NCI-H187 treated with DMSO at 0.1 percent for 48 hours (cell line): ENCODE measurements around the gene NPEPL1.
"Not testable (repeated sequence)": the region's sequence is repeated elsewhere in the genome, so short reads cannot be mapped to it uniquely, and the experiment has no call there.

Experiments used
- DNase-seq: peaks from one replicate; lab custom pipeline; 2025; lab: John Stamatoyannopoulos, UW

NPEPL1 gene

DNA sequence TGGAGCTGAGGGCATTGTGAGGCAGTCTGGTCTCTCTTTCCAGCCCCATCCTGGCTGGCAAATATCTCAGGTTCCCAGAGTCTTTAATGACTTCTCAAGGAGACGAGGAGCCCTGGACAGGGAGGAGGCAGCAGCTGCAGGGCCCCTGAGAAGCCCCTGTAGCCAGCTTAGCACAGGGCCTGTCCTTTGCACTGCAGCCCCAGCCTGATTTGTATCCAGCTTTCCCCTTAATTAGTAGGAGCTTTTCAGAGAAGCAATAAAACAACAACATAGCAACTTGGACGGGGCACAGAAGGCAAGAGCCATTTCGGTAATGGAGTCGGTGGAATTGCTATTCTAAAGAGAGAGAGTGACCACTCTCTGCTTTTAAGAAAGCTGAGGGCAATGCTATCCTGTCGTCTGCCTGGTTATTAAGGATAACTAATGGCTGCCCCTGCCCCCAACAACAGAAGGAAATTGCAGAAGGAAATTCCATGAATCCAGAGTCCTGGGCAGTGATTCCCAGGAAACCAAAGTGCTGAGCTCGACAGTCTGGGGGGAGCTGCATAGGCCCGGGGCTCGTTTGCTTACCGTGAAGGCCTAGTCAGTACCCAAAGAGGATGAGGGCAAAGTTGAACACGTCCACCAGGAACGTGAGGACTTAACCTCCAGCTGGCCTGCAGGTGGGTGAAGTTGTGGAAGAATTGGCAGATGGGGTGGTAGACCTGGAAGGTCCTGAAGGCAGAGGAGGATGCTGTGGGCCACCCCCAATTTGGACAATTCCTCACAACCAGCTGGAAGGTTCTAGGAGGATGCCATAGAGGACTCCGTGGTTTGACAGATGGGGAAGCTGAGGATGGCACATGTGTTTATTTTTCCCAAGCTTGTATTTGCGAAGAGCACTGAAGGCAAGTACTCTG lies 50.3 kb downstream of the NPEPL1 start:
- no peak for DNase-seq

- DNase-seq = no peak
Observed at GRCh38 chr20:58743929-58744534, 51.4 kb downstream of the NPEPL1 start.

DNA sequence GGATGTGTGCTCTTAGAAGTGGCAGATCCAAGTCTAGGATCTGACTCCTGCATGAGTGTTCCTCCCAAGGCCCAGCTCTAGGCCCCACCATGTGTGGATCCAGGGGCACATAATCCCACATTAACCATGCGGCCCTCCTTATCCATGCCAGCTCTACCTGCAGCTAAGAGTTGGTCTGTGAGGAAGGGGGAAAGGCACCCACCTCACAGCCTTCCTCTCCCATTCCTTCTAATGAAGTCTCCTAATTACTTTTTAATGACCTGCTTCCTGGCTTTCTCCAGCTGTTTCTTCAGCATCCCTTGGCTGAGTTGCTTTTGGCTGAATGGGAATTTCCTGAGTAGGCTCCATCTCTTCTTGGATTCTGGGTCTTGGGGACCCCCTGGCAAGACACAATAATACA lies 52.2 kb downstream of the NPEPL1 start:
- no peak for DNase-seq

- DNase-seq = no peak
Observed at GRCh38 chr20:58745391-58745790, 52.8 kb downstream of the NPEPL1 start.

- no peak for DNase-seq
Observed at GRCh38 chr20:58746620-58747019, 54.0 kb downstream of the NPEPL1 start.

GRCh38 chr20:58747211-58747610 lies 54.6 kb downstream of the NPEPL1 start:
- no peak for DNase-seq

DNA sequence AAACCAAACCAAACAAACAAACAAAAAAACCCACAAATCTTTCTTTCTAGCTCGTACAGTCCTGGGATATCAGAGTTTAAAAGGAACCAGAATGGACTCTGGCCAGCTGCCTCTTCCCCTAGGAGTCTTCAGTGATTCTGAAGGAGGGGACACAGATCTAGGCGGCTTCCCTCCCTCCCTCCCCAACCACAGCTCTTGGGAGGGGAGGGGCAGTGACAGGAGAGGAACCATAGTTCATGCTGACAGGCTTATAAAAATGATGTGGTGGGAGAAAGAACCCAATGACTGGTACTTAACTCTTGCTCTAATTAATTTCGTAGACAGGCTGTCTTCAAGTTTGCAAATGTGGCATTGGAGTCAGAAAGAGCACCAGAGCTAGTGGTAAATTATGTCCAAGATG lies 56.0 kb downstream of the NPEPL1 start:
- no peak for DNase-seq

DNA sequence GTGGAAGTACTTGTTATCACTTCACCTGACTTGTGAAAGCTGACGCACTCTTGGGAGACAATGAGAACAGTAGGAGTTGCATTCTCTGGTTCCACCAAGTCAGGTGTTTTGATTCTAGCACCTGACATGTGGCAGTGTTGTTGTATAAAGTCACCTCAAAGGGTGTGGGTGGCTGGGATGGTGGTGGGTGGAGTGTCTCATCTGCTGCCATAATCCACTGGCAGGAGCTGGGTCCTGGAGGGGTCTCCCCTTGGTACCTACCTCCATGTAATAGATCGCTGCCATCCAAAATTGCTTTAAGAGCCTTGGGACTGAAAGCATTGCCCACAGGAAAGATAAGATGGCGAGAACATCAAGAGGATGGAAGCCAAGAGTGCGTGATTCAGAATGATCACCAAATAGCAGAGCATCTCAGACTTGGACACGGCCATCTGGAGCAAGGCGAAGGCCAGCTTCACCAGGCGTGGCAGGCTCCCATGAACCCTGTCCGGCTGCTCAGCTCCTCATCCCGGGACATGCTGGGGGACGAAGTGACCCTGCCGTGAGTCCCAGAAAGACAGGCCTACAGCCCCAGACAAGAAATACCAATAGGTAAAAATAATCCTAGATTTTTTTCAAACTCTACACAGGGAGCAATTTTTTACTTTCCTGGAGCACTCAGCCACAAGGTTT lies 56.6 kb downstream of the NPEPL1 start:
- no peak for DNase-seq

- DNase-seq = no peak
Observed at GRCh38 chr20:58749979-58750378, 57.4 kb downstream of the NPEPL1 start.

- not testable (repeated sequence) for DNase-seq
Observed at GRCh38 chr20:58750706-58751105, 58.1 kb downstream of the NPEPL1 start.

DNA sequence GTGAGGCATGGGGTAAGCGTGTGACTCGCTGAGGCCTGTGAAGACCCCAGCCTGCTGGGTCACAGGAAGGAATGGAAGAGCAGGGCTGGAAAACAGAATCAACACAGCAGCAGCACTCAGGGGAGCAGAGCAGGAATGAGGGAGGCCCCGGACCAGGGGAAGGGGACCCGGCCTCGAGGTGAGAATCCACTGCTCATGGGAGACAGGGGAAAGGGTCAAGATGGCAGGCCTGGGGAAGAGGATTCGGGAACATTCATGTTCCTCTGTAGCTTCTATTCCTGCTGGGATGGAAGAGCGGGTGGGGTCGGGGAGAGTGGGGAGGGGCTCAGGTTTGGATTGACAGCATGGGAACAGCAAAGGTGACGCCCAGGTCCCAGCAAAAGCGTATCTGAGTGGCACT lies 59.4 kb downstream of the NPEPL1 start:
- no peak for DNase-seq

GRCh38 chr20:58752565-58752964 lies 60.0 kb downstream of the NPEPL1 start:
- no peak for DNase-seq

DNA sequence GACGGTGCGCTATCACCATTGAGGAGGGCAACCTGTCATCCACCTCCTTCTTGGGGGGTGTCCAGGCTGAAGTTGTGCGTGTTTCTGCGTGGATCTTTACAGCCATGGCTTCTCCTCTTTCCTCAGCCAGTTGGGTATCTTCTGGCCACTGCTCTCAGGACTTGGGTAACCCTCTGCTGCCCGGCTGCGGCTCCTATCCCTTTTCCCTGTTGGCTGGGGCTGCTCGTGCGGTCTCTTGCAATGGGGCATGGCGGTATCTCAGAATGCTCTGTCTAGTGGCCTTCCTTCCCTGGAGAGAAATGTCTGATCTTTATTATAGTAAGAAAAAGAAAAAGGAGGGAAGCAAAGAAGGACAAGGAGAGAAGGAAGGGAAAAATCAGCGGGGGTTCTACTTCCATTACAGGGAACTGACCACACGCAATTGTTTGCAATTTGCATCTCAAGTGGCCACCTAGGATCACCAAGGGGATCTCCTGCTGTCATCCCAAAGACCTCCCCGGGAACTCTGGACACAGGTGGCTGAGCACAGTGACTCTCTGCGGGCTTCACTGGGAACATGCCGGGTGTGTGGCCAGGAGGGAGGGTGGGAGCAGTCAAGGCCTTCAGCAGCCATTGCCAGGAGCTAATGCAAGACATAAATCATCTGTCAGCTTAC lies 60.8 kb downstream of the NPEPL1 start:
- DNase-seq = peak; percentile 56

GRCh38 chr20:58753922-58754551 lies 61.4 kb downstream of the NPEPL1 start:
- no peak for DNase-seq

GRCh38 chr20:58754584-58754983 lies 62.0 kb downstream of the NPEPL1 start:
- DNase-seq = no peak

DNA sequence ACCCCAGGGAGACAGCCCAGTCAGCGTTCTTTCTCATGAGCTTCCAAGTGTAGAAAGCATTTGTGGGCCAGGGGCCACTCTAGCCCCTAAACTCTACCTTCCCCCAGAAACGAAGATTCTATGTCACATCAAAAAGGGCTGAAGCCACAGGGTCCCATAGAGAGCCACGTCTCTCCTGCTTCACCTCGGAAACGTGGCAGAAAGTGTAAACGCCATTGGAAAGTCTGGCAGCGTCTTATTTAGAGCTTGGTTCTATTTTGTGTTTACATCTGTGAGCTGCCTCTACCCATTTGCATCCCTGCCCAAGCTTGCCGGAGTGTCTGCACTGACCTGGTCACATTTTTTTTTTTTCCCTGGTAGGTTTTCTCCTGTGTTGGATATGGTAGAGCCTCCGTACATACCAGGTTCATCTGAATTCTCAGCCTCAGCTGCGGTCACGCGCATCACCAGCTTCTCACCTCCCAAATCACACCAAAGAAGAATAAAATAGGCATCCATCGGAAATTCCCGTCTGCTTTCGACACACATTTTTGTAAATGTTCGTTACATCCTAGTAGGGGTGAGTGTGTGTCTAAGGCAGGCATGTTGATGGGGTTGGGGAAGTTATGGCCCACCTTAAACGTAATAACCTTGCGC lies 62.6 kb downstream of the NPEPL1 start:
- no peak for DNase-seq

DNA sequence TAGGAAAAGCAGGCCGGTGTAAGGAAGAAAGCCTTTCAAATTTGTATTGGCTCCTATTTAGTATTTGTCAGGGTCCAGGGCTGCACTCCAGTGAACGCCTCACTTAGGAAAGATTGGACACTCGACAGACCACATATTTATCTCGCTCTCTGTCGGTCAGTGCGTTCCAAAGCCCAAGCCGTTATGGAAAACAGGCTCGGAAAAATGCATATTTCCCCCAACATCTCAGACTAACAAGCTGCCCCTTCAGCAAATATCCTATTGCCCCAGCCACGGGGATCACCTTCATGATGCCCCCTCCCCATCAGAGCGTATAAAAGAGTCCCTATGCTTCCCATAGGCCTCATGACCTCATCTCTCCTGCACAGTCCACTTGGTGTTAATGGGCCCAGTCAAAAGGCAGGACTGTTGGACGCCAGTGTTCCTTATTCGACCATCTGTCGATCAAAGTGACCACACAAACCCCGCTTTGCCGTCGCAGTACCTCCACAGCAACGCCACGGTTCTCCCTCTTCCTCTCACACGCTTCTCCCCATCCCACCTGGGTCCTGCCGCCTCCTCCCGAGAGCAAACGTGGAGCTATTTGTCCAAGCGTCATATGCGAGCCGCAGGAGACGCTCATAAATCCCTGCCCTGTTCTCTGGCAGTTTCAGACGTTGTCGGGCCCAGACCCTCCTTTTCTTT lies 63.3 kb downstream of the NPEPL1 start:
- no peak for DNase-seq

GRCh38 chr20:58756450-58756775 lies 63.8 kb downstream of the NPEPL1 start:
- no peak for DNase-seq

- DNase-seq = not testable (repeated sequence)
Observed at GRCh38 chr20:58757647-58758046, 65.0 kb downstream of the NPEPL1 start.

DNA sequence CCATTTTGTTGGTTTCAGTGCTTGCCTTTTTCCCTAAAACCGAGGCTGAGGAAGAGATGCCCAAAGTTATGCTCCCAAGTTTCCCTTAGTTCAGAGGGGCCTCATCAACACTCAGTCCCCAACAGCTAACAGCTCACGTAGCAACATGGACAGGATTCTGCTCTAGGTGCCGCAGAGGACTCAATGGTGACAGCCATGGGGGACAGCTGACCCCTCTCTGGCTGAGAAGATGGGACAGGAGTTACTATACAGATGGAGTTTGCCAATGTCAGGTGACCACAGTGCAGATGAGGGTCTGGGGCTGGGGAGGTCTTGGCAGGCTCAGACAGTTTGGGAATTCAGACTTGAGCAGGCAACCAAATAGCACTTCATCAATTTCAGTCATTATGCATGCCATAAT lies 67.3 kb downstream of the NPEPL1 start:
- DNase-seq = no peak

GRCh38 chr20:58760856-58761255 lies 68.3 kb downstream of the NPEPL1 start:
- DNase-seq = no peak
